GM12878 (cell line): ENCODE data around the gene IFITM2. TPM values are rescaled to one million over a fixed set of nuclear protein-coding genes. Genes with fewer than 3 reads are reported as not detected.

Experiments
- ATAC-seq: fragments of 200-7000 bp; cut with Tn5 transposase; 3 replicates; pipeline ENCODE4 v1.9.1; 2020; ENCODE audit warnings: mild to moderate bottlenecking, moderate library complexity
- BruUV-seq: library from RNA; stranded (reverse); fragments of 400-500 nt; replicated peaks from 2 replicates; lab custom pipeline; 2021; lab: Mats Ljungman, UMichigan
- CTCF ChIA-PET: fragments of 300-600 bp; sonication (Branson Sonifier 250); formaldehyde crosslinking; extraction: SDS; loops from one replicate; lab custom pipeline; 2021; ENCODE audit warnings: inconsistent platforms; lab: Yijun Ruan, JAX
- POLR2A ChIA-PET: fragments of 350-600 bp; formaldehyde crosslinking; extraction: SDS; loops from one replicate; lab custom pipeline; 2021; ENCODE audit warnings: inconsistent platforms; lab: Charles Lee
- RAD21 ChIA-PET: fragments of 300-600 bp; sonication (Branson Sonifier 250); formaldehyde crosslinking; loops from one replicate; lab custom pipeline; 2023; ENCODE audit warnings: antibody characterized with exemption; ENCODE audit not compliant: unreplicated experiment; lab: Charles Lee
- SMC1A ChIA-PET: fragments of 300-600 bp; sonication (Branson Sonifier 250); formaldehyde crosslinking; loops from one replicate; lab custom pipeline; 2023; ENCODE audit not compliant: unreplicated experiment, uncharacterized antibody; lab: Charles Lee
- DNase-seq: peaks from one replicate; pipeline ENCODE4 v3.0.0-alpha.2; 2011; ENCODE audit warnings: low read depth, low spot score
- FAIRE-seq: peaks from 3 replicates; lab custom pipeline; 2011; peaks lifted over from hg19 to GRCh38; lab: Jason Lieb, UNC
- H2AFZ ChIP-seq: 2 replicates; pipeline ENCODE4 v1.6.0; 2011; ENCODE audit warnings: low read depth, low read length, control low read depth; ENCODE audit not compliant: control insufficient read depth
- H3K27ac ChIP-seq: 2 replicates; pipeline ENCODE4 v1.5.1; 2011; ENCODE audit warnings: control low read depth; ENCODE audit not compliant: control insufficient read depth, insufficient read depth
- H3K27me3 ChIP-seq, 2 experiments: replicated peaks in 1 of 2; 2 replicates each; pipeline versions ENCODE4 v1.6.0 to v1.6.1; 2011; ENCODE audit warnings: low read length in 1 of 2; ENCODE audit not compliant: control insufficient read depth in 2 of 2, insufficient read depth in 2 of 2
- H3K36me3 ChIP-seq, 2 experiments: 2 replicates each; pipeline ENCODE4 v1.5.1; 2011; ENCODE audit warnings: low read length in 1 of 2; ENCODE audit not compliant: control insufficient read depth in 2 of 2, insufficient read depth in 2 of 2
- H3K4me1 ChIP-seq: 2 replicates; pipeline ENCODE4 v1.6.1; 2011; ENCODE audit warnings: mild to moderate bottlenecking, low read length, moderate library complexity, mixed read lengths; ENCODE audit not compliant: control insufficient read depth, insufficient read depth
- H3K4me2 ChIP-seq: 2 replicates; pipeline ENCODE4 v1.6.0; 2011; ENCODE audit warnings: control low read depth; ENCODE audit not compliant: control insufficient read depth, insufficient read depth
- H3K4me3 ChIP-seq: fragments of 200-600 bp; sonication (generic); 2 replicates; pipeline ENCODE4 v1.5.1; 2016
- H3K79me2 ChIP-seq: 2 replicates; pipeline ENCODE4 v1.6.0; 2011; ENCODE audit warnings: low read length; ENCODE audit not compliant: control insufficient read depth, insufficient read depth
- H3K9ac ChIP-seq: 2 replicates; pipeline ENCODE4 v1.8.0; 2011; ENCODE audit warnings: low read length, control low read depth, mixed read lengths; ENCODE audit not compliant: control insufficient read depth, insufficient read depth
- H3K9me3 ChIP-seq: replicated peaks from 3 replicates; pipeline ENCODE4 v1.5.1; 2011; ENCODE audit warnings: mild to moderate bottlenecking, low read length; ENCODE audit not compliant: control insufficient read depth, insufficient read depth
- H4K20me1 ChIP-seq: 2 replicates; pipeline ENCODE4 v1.6.0; 2011; ENCODE audit not compliant: control insufficient read depth, insufficient read depth
- MTA3 ChIP-seq: IDR thresholded peaks from 2 replicates; pipeline ENCODE4 v1.6.1; 2012; ENCODE audit warnings: low read length, inconsistent platforms, borderline replicate concordance
- SMC3 ChIP-seq: IDR thresholded peaks from 2 replicates; pipeline ENCODE4 v1.6.1; 2011; ENCODE audit warnings: low read length, improper control_type of control experiment, borderline replicate concordance
- ZNF384 ChIP-seq: IDR thresholded peaks from 2 replicates; pipeline ENCODE4 v1.6.1; 2012; ENCODE audit warnings: low read depth, mild to moderate bottlenecking, low read length, improper control_type of control experiment, borderline replicate concordance
- WGBS: methylation state at CpG from one replicate; pipeline ENCODE4 v1.1.6; 2016; ENCODE audit warnings: low lambda C conversion rate; ENCODE audit not compliant: insufficient replicate concordance, insufficient coverage; ENCODE audit errors: missing lambda C conversion rate; 5-methylcytosine and 5-hydroxymethylcytosine counted together
- in situ Hi-C: fragments of 300-500 bp; cut with MboI; formaldehyde crosslinking; loops from 9 replicates; pipeline ENCODE4 v1.14.3; 2018; ENCODE audit warnings: mixed read lengths
- intact Hi-C: fragments of 100-400 bp; cut with micrococcal nuclease; formaldehyde crosslinking; loops from one replicate; pipeline ENCODE4 v1.14.2; 2022; ENCODE audit not compliant: unreplicated experiment
- polyA plus RNA-seq, 11 experiments: library from polyadenylated mRNA; depleted of rRNA in 4 of 11; unstranded in 6 of 11; stranded (reverse) in 5 of 11; fragments of >200 nt; fragmentation: Nextera tagmentation in 4 of 11; fragmentation: Illumina TruSeq in 1 of 11; extraction: Ambion mirVana in 4 of 11; extraction: Trizol in 1 of 11; gene quantifications; 1 replicate in 1 of 11; 2 replicates in 10 of 11; pipeline versions ENCODE4 v1.2.1 to v1.2.3, GENCODE V29; 2011 to 2016; ENCODE audit warnings: inconsistent platforms in 2 of 11, missing spikeins in 2 of 11, low read depth in 1 of 11
- total RNA-seq, 4 experiments: library from RNA; depleted of rRNA in 3 of 4; stranded (reverse); fragments of >200 nt in 3 of 4; fragmentation: Illumina TruSeq in 1 of 4; extraction: Trizol in 1 of 4; gene quantifications; 2 replicates each; pipeline versions ENCODE4 v1.2.1 to v1.2.3, GENCODE V29; 2013 to 2021
- TF ChIP-seq, protein P1 (sequence below): fragments of 150-350 bp; IDR thresholded peaks from 2 replicates; pipeline ENCODE4 v1.6.1; 2014; ENCODE audit warnings: mild to moderate bottlenecking, low read depth, low read length

Gene IFITM2
- total and polyA plus RNA-seq, 10 of the 15 experiments (the other 5 are each of a cell fraction or from before 2014, with no cell fraction given), result 116 to 3,672 (median 724) TPM

DNA sequence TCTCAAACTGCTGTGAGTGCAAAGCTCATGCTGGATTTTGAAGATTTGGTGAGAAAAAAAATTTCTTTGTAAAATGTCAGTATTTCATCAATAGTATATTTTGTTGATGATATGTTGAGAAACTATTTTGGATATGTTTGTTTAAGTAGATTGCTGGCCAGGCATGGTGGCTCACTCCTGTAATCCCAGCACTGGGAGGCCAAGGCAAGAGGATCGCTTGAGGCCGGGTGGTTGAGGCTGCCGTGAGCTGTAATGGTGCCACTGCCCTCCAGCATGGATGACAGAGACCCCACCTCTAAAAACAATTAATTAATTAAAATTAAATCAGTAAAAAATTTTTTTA, 19.9 kb downstream of the IFITM2 start:
- peaks cover 51% of the 10 kb centered on the region for H3K4me1 ChIP-seq
- in situ Hi-C loops (no loop called here), intact Hi-C loops (loop anchor here (1.0 kb wide), 1 partner anchor 23 kb away; no protein-coding TSS in a partner anchor)
- no peak for DNase-seq
- H2AFZ ChIP-seq, result peak overlapping the region; percentile 80
- peak overlapping the region; percentile 98 for H3K9ac ChIP-seq
- no peak for TF ChIP-seq SMC3
- TF ChIP-seq, protein P1, sequence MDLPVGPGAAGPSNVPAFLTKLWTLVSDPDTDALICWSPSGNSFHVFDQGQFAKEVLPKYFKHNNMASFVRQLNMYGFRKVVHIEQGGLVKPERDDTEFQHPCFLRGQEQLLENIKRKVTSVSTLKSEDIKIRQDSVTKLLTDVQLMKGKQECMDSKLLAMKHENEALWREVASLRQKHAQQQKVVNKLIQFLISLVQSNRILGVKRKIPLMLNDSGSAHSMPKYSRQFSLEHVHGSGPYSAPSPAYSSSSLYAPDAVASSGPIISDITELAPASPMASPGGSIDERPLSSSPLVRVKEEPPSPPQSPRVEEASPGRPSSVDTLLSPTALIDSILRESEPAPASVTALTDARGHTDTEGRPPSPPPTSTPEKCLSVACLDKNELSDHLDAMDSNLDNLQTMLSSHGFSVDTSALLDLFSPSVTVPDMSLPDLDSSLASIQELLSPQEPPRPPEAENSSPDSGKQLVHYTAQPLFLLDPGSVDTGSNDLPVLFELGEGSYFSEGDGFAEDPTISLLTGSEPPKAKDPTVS, result no peak
- TF ChIP-seq MTA3, result 0 out of 2 replicates have a peak, but pooled peaks have one; percentile 58
- TF ChIP-seq ZNF384, result no peak; the same call in 1 of the 2 replicates
- TF ChIP-seq, all 136 proteins: peak for 1
- 100% methylated on average over 3 of the region's 3 CpGs for WGBS
- H4K20me1 ChIP-seq, result no peaks in the 10 kb centered on the region
- H3K4me2 ChIP-seq, result peak overlapping the region; percentile 100
- peaks cover 3% of the 10 kb centered on the region; the same call in 1 of the 3 replicates for H3K9me3 ChIP-seq
- FAIRE-seq (no peak), ATAC-seq (no peak)
- ChIA-PET RAD21 (interaction anchor here (1.0 to 5.2 kb wide), 10 partner anchors 10 to 60 kb away, joined by 3 to 68 read pairs (median 6); partner anchors contain the start of gene IFITM2), POLR2A (interaction anchor here (0.8 to 6.0 kb wide), 10 partner anchors 10 to 77 kb away, joined by 3 to 86 read pairs (median 7); partner anchors contain the start of gene IFITM2), CTCF (interaction anchor here (0.6 to 5.4 kb wide), 11 partner anchors 11 to 120 kb away, joined by 3 to 43 read pairs (median 4); partner anchors contain the start of genes BET1L, PGGHG and RIC8A), SMC1A (interaction anchor here (0.7 to 4.5 kb wide), 6 partner anchors 11 to 60 kb away, joined by 3 to 42 read pairs (median 16); no protein-coding TSS in a partner anchor)
- H3K27me3 ChIP-seq, result no peaks in the 10 kb centered on the region
- H3K27ac ChIP-seq, result peak overlapping the region; percentile 100
- H3K36me3 ChIP-seq, result no peaks in the 10 kb centered on the region
- H3K4me3 ChIP-seq, result peak overlapping the region; percentile 56; the same call in 1 of the 2 replicates
- H3K79me2 ChIP-seq, result peaks cover 4% of the 10 kb centered on the region
- BruUV-seq, result no TSS peak
